ENCODE measurements around the gene ERC2. TPM values are rescaled to one million over a fixed set of nuclear protein-coding genes. Genes with fewer than 3 reads are reported as not detected.

The ERC2 gene
- total RNA-seq, 1 donor from 2014 or later, result 1.3 TPM

GRCh38 chr3:55899887-55900286 lies 568.4 kb downstream of the ERC2 start:
- DNase-seq (ENCODE audit: extremely low read depth, low read depth, low spot score), result no peak

- no peak for DNase-seq (ENCODE audit: extremely low read depth, low read depth, low spot score)
Measured at GRCh38 chr3:55897573-55898224, 570.6 kb downstream of the ERC2 start.

DNA sequence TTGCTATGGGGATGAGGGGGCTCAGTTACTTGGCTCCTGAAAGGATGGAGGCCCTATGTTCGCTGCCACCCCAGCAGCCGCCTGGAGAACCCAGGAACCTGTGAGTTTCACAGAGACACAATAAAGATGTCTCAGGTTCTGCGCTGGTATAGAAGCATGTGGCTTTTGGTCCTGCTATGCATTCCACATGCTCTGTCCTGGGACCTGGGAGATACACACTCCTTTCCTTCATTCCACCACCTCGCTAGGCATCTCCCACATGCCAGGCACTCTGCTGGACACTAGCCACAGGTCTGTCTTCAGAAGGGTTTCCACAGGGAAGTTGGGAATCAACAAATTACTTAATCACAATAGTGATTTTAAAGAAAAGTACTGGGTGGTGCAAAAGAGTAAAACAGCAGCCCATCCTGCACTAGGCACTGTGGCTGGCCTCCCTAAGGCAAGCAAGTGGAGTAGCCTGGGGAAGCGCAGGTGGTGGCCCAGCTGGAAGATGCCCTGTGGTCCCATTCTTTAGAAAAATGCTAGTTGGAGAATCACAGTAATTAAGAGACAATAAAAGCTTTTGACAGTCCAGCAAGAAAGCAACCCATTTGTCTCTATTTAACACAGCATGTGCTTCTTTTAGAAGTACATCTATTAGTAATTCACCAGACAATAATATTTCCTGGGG lies 572.2 kb downstream of the ERC2 start:
- DNase-seq (ENCODE audit: extremely low read depth, low read depth, low spot score), result no peak

DNA sequence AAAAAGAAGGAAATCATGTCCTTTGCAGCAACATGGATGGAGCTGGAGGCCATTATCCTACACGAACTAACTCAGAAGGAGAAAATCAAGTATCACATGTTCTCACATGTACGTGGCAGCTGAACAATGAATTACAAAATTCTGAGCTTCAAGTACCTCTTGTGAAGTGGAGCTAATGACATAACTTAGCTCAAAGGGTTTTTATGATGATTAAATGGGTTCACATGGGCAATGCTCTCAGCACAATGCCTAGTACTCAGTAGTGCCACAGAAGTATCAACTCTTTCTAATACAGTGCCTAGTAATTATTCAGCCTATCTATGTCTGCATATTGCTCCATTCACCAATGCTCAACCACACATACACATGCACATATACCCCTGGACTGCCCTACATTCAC lies 573.7 kb downstream of the ERC2 start:
- no peak for DNase-seq (ENCODE audit: extremely low read depth, low read depth, low spot score)

DNA sequence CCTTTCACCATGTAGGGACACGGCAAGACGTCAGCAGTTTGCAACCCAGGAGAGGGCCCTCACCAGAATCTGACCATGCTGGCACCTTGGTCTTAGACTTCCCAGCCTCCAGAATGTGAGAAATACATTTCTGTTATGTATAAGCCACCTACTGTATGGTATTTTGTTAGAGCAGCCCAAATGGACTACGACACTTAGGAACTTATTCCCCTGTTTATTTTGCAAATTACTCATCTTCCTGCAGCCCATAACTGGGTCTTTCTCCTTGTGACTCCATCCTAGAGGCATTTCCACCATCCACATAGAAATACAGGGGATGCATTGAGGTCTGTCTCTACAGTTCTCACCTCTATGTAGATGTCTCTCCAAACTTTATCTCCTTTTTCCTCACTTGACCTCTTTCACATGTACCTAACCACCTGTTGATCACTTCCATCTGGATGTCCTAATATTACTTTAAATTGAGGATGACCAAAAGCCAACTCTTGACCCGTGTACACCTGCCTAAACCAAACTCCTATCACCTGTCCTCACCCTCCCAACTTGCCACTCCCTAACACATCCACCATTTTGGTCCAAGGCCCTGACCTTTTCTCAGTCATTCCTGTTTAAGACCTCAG lies 575.1 kb downstream of the ERC2 start:
- no peak for DNase-seq (ENCODE audit: extremely low read depth, low read depth, low spot score)

DNA sequence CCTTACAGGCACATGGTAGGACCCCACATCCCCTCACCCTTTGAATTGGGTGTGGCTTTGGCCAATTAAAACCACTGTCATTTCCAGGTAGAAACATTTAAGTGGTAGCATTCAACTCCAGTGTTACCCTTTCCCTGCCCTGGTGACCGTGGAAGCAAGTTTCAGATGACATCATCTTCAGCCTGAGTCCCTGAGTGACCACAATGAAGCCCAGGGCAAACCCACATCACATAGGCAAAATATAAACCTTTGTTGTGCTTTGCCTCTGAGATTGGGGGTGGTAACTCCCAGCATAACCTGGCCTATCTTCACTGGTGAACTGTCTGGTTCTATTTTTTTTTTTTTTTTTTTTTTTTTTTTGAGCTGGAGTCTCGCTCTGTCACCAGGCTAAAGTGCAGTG lies 577.2 kb downstream of the ERC2 start:
- no peak for DNase-seq (ENCODE audit: extremely low read depth, low read depth, low spot score)

DNA sequence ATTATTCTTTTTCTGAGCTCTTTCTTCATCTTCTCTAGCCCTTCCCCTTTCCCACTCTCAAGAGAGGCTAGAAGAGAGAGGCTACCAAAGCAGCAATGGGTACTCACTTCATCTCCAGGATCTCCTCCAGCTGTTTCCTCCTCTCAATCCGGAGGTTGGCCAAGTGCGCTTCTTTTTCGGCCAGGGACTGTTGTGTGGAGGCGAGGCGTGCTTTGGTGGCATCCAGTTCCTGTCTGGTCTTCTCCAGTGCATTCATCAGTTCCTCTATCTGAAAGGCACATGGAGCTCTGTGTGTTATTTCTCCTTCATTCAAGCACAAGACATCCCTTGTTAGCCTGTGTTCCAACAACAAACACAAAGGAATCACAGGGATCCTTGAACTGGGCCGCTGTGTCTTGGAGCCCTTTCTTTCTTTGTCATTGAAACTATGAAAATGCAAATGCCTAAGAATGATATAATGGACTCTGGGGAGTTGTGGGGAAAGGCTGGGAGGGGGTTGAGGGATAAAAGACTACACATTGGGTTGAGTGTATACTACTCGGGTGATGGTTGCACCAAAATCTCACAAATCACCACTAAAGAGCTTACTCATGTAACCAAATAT lies 579.9 kb downstream of the ERC2 start:
- DNase-seq (ENCODE audit: extremely low read depth, low read depth, low spot score), result no peak

DNA sequence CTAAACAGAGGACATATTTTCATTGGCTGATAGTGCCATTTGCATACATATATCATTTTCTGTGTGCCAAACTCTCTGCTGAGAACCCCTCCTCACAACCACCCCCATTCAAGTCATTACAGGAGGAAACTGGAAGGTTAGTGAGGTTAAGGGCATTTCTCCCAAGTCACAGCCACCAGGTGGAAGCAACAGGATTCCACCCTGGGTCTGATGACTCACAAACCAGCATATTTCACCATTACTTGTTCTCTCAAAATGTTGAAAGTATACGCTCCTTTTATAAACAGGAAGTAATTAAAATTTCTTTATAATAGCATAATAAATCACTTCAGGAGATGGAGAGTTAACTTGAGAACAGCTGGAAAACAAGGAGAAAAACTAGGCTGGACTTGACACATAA lies 582.5 kb downstream of the ERC2 start:
- DNase-seq (ENCODE audit: extremely low read depth, low read depth, low spot score), result no peak

GRCh38 chr3:55884491-55885285 lies 583.6 kb downstream of the ERC2 start:
- no peak for DNase-seq (ENCODE audit: extremely low read depth, low read depth, low spot score)

DNA sequence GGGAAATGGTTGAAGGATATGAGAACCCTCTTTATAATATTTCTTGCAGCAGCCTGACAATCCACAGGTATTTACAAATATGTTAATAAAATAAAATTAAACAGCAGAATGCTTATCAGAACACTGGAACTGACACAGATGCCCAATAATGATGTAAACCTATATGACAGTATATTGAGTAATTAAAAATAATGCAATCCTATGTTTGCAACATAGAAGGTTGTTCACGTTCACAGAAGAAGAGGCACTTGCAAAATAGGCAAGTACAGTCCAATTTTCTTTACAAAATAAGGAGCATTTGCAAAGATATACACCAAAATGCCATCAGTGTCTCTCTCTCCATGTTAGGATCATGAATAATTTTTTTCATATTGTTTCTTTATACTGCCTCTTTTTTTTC lies 584.2 kb downstream of the ERC2 start:
- DNase-seq (ENCODE audit: extremely low read depth, low read depth, low spot score), result no peak

GRCh38 chr3:55882006-55882405 lies 586.3 kb downstream of the ERC2 start:
- DNase-seq (ENCODE audit: extremely low read depth, low read depth, low spot score), result no peak

- no peak for DNase-seq (ENCODE audit: extremely low read depth, low read depth, low spot score)
Measured at GRCh38 chr3:55880357-55880756, 587.9 kb downstream of the ERC2 start.

GRCh38 chr3:55879901-55880331 lies 588.4 kb downstream of the ERC2 start:
- no peak for DNase-seq (ENCODE audit: extremely low read depth, low read depth, low spot score)

GRCh38 chr3:55877703-55878102 lies 590.6 kb downstream of the ERC2 start:
- no peak for DNase-seq (ENCODE audit: extremely low read depth, low read depth, low spot score)

DNA sequence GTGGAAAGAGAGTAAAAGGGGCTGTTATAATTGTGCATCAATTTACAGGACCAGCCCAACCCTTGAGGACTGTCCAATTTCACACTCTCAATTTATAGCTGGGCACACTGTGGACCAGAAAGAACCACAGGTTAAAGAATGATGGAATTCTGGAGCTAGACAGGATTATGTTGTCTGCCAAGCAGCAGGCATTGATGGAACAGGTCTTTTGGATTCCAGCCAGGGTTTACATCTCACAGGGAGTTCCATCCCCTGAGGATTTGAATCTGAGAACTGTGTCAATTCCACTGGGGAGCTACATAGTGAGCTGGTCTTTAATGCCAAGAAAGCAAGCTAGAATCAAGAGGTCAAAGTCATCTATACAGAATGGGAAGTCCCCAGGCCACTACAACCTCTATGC lies 591.7 kb downstream of the ERC2 start:
- DNase-seq (ENCODE audit: extremely low read depth, low read depth, low spot score), result no peak

GRCh38 chr3:55875113-55875512 lies 593.2 kb downstream of the ERC2 start:
- DNase-seq (ENCODE audit: extremely low read depth, low read depth, low spot score), result no peak

GRCh38 chr3:55873523-55874254 lies 594.6 kb downstream of the ERC2 start:
- DNase-seq (ENCODE audit: extremely low read depth, low read depth, low spot score), result no peak

DNA sequence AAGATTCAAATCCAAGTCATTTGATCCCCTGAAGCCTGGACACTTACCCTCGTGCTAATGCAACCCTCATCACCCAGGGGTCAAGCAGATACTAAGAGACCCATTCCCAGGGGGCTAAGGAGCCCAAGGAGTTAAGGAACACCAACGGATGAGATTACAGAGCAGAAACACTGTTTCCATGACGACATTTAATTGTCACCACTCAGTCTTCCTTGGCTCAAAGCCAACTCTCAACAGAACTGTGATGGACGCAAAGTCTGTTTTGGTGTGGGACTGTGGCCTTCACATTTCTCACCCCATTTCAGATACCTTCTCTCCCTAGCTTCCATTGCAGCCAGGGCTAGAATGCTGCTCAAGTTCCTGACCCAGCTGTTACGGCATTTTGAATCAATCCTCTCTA lies 597.7 kb downstream of the ERC2 start:
- DNase-seq (ENCODE audit: extremely low read depth, low read depth, low spot score), result no peak

- DNase-seq (ENCODE audit: extremely low read depth, low read depth, low spot score), result no peak
Measured at GRCh38 chr3:55868347-55868746, 599.9 kb downstream of the ERC2 start.

- DNase-seq (ENCODE audit: extremely low read depth, low read depth, low spot score), result no peak
Measured at GRCh38 chr3:55863028-55863427, 605.2 kb downstream of the ERC2 start.

All from glomerular endothelial cell (primary cell).